K562 (cell line): ENCODE results near the gene SAMD4A. TPM values are rescaled to one million over a fixed set of nuclear protein-coding genes. Genes with fewer than 3 reads are reported as not detected.

Source experiments
- CBX1 ChIP-seq: sonication (generic); IDR thresholded peaks from 2 replicates; pipeline ENCODE4 v1.6.1; 2016; ENCODE audit warnings: antibody characterized with exemption, low read depth, mild to moderate bottlenecking
- DPF2 ChIP-seq: fragments of 450-650 bp; IDR thresholded peaks from 2 replicates; pipeline ENCODE4 v1.6.1; 2016
- ERF ChIP-seq: fragments of 450-650 bp; formaldehyde crosslinking; IDR thresholded peaks from 2 replicates; pipeline ENCODE4 v1.4.0; 2020; ENCODE audit warnings: mild to moderate bottlenecking, mixed read lengths
- ETV1 ChIP-seq: fragments of 450-650 bp; conservative IDR thresholded peaks from 2 replicates; pipeline ENCODE4 v1.6.1; 2016; ENCODE audit warnings: missing genetic modification characterization, control low read depth, low read depth, missing compliant biosample characterization
- HDGF ChIP-seq: fragments of 450-650 bp; IDR thresholded peaks from 2 replicates; pipeline ENCODE4 v1.6.1; 2016
- MXI1 ChIP-seq: IDR thresholded peaks from 2 replicates; pipeline ENCODE4 v1.6.1; 2011; ENCODE audit warnings: low read depth, mild to moderate bottlenecking, improper control_type of control experiment, low read length
- MYC ChIP-seq, 2 experiments: fragments of 250-450 bp in 1 of 2; sonication (Bioruptor Pico) in 1 of 2; IDR thresholded peaks; 2 replicates each; pipeline versions ENCODE4 v1.5.1 to v1.6.1; 2012 to 2021; ENCODE audit warnings: low read depth in 2 of 2, borderline replicate concordance in 1 of 2, improper control_type of control experiment in 1 of 2, low read length in 1 of 2, mild to moderate bottlenecking in 1 of 2, moderate library complexity in 1 of 2
- NR2C2 ChIP-seq, 2 experiments: fragments of 200-800 bp in 1 of 2; sonication (Bioruptor generic) in 1 of 2; sonication (generic) in 1 of 2; formaldehyde crosslinking in 1 of 2; IDR thresholded peaks; 2 replicates each; pipeline versions ENCODE4 v1.6.1 to v1.8.0; 2016 to 2022; ENCODE audit warnings: mild to moderate bottlenecking in 1 of 2, missing compliant biosample characterization in 1 of 2, missing genetic modification characterization in 1 of 2, missing genetic modification reagents in 1 of 2
- RBFOX2 ChIP-seq: fragments of 200-400 bp; formaldehyde crosslinking; IDR thresholded peaks from 2 replicates; pipeline ENCODE4 v1.6.1; 2017; ENCODE audit warnings: low read depth, mild to moderate bottlenecking, low read length, moderate library complexity
- RFX7 ChIP-seq: fragments of 250-450 bp; sonication (Bioruptor Pico); IDR thresholded peaks from 2 replicates; pipeline ENCODE4 v1.5.1; 2021; ENCODE audit warnings: mild to moderate bottlenecking
- RUNX1 ChIP-seq: sonication (generic); IDR thresholded peaks from 2 replicates; pipeline ENCODE4 v1.6.1; 2016; ENCODE audit warnings: antibody characterized with exemption, low read depth
- SIRT6 ChIP-seq: IDR thresholded peaks from one replicate; pipeline ENCODE4 v1.6.1; 2012; ENCODE audit warnings: low read depth, mild to moderate bottlenecking, control low read depth, inconsistent platforms, low read length, moderate library complexity
- ZSCAN29 ChIP-seq: fragments of 450-650 bp; IDR thresholded peaks from 2 replicates; pipeline ENCODE4 v1.6.1; 2017
- polyA plus RNA-seq, 8 experiments: library from polyadenylated mRNA; depleted of rRNA in 4 of 8; stranded (reverse) in 5 of 8; unstranded in 3 of 8; fragments of >200 nt; fragmentation: Nextera tagmentation in 2 of 8; fragmentation: Illumina TruSeq in 1 of 8; extraction: Ambion mirVana in 2 of 8; extraction: Trizol in 1 of 8; gene quantifications; 2 replicates each; pipeline versions ENCODE4 v1.2.1 to v1.2.3, GENCODE V29; 2011 to 2014; ENCODE audit warnings: inconsistent platforms in 1 of 8, missing spikeins in 1 of 8
- total RNA-seq, 7 experiments: library from RNA; depleted of rRNA in 6 of 7; stranded (reverse); fragments of >200 nt in 6 of 7; fragmentation: Illumina TruSeq in 2 of 7; extraction: Trizol in 2 of 7; gene quantifications; 2 replicates each; pipeline versions ENCODE4 v1.2.1 to v1.2.3, GENCODE V29; 2011 to 2021; ENCODE audit warnings: low replicate concordance in 1 of 7
- TF ChIP-seq, protein P1 (sequence below): fragments of 250-450 bp; sonication (Bioruptor Pico); IDR thresholded peaks from 2 replicates; pipeline ENCODE4 v1.8.0; 2021; ENCODE audit warnings: moderate library complexity, mild to moderate bottlenecking, inconsistent platforms
- TF ChIP-seq, protein P2 (sequence below): fragments of 450-650 bp; formaldehyde crosslinking; IDR thresholded peaks from 2 replicates; pipeline ENCODE4 v1.4.0; 2020; ENCODE audit warnings: mild to moderate bottlenecking, moderate library complexity
- TF ChIP-seq, protein P3 (sequence below): fragments of 450-650 bp; IDR thresholded peaks from 2 replicates; pipeline ENCODE4 v1.7.0; 2016; ENCODE audit warnings: borderline replicate concordance
- TF ChIP-seq, protein P4 (sequence below): sonication (generic); formaldehyde crosslinking; IDR thresholded peaks from 2 replicates; pipeline ENCODE4 v1.8.0; 2022; ENCODE audit warnings: mild to moderate bottlenecking, missing genetic modification reagents
- TF ChIP-seq, protein P5 (sequence below), 2 experiments: fragments of 450-650 bp; conservative IDR thresholded peaks; 2 replicates each; pipeline ENCODE4 v1.6.1; 2017; ENCODE audit warnings: mild to moderate bottlenecking in 2 of 2, moderate library complexity in 2 of 2

The SAMD4A gene
- total and polyA plus RNA-seq, 9 of the 15 experiments (the other 6 are each of a cell fraction or from before 2014, with no cell fraction given), result 0.66 to 6.8 (median 3.3) TPM

DNA sequence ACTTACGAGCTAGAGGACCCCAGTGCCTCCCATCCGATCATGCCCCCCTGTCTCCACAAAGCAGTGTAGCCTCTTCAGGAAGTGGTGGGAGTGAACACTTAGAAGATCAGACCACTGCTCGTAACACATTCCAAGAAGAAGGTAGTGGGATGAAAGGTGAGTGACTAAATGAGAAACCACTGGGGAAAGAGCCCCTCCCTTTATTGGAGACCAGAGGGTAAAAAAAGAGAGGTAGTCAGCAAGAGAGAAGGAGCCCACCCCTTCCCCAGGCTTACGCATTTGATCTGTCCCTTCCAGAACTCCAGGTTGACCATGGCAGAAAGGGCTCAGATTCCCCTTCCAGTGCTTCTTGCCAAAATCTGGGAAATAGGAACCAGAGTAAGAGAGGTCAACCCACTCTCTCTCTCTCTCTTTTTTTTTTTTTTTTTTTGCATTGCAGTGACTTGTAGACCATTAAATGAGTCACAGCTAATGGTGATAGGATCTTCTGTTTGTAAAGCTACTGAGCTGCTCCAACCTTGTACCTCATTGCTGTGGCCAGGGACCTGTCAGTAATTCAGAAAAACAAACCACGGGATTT, 170.3 kb downstream of the SAMD4A start (continued):
- TF ChIP-seq, protein P1, sequence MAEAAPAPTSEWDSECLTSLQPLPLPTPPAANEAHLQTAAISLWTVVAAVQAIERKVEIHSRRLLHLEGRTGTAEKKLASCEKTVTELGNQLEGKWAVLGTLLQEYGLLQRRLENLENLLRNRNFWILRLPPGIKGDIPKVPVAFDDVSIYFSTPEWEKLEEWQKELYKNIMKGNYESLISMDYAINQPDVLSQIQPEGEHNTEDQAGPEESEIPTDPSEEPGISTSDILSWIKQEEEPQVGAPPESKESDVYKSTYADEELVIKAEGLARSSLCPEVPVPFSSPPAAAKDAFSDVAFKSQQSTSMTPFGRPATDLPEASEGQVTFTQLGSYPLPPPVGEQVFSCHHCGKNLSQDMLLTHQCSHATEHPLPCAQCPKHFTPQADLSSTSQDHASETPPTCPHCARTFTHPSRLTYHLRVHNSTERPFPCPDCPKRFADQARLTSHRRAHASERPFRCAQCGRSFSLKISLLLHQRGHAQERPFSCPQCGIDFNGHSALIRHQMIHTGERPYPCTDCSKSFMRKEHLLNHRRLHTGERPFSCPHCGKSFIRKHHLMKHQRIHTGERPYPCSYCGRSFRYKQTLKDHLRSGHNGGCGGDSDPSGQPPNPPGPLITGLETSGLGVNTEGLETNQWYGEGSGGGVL (CRISPR knock-in tag), result no peak
- TF ChIP-seq, protein P2, sequence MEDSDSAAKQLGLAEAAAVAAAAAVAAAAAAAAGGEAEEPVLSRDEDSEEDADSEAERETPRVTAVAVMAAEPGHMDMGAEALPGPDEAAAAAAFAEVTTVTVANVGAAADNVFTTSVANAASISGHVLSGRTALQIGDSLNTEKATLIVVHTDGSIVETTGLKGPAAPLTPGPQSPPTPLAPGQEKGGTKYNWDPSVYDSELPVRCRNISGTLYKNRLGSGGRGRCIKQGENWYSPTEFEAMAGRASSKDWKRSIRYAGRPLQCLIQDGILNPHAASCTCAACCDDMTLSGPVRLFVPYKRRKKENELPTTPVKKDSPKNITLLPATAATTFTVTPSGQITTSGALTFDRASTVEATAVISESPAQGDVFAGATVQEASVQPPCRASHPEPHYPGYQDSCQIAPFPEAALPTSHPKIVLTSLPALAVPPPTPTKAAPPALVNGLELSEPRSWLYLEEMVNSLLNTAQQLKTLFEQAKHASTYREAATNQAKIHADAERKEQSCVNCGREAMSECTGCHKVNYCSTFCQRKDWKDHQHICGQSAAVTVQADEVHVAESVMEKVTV (CRISPR knock-in tag), result no peak
- TF ChIP-seq MXI1 (no peak), ZSCAN29 (no peak), NR2C2 (CRISPR knock-in tag; IDR thresholded peaks at IDR 0.05) (no peak), NR2C2 (tag; IDR thresholded peaks at IDR 0.05) (peak; percentile 43; the same call in 1 of the 2 replicates), ERF (no peak), CBX1 (no peak), RFX7 (no peak), RUNX1 (no peak), MYC (IDR thresholded peaks at IDR 0.05; ENCODE audit: low read depth, low read length) (no peak), MYC (CRISPR knock-in tag; IDR thresholded peaks at IDR 0.05; ENCODE audit: borderline replicate concordance, low read depth) (no peak), DPF2 (peak; percentile 85), RBFOX2 (no peak), ETV1 (tag) (no peak), SIRT6 (no peak), HDGF (no peak)
- TF ChIP-seq, protein P3, sequence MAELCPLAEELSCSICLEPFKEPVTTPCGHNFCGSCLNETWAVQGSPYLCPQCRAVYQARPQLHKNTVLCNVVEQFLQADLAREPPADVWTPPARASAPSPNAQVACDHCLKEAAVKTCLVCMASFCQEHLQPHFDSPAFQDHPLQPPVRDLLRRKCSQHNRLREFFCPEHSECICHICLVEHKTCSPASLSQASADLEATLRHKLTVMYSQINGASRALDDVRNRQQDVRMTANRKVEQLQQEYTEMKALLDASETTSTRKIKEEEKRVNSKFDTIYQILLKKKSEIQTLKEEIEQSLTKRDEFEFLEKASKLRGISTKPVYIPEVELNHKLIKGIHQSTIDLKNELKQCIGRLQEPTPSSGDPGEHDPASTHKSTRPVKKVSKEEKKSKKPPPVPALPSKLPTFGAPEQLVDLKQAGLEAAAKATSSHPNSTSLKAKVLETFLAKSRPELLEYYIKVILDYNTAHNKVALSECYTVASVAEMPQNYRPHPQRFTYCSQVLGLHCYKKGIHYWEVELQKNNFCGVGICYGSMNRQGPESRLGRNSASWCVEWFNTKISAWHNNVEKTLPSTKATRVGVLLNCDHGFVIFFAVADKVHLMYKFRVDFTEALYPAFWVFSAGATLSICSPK, result no peak
- TF ChIP-seq, protein P4, sequence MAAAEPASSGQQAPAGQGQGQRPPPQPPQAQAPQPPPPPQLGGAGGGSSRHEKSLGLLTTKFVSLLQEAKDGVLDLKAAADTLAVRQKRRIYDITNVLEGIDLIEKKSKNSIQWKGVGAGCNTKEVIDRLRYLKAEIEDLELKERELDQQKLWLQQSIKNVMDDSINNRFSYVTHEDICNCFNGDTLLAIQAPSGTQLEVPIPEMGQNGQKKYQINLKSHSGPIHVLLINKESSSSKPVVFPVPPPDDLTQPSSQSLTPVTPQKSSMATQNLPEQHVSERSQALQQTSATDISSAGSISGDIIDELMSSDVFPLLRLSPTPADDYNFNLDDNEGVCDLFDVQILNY (CRISPR knock-in tag), result no peak
- TF ChIP-seq, protein P5, sequence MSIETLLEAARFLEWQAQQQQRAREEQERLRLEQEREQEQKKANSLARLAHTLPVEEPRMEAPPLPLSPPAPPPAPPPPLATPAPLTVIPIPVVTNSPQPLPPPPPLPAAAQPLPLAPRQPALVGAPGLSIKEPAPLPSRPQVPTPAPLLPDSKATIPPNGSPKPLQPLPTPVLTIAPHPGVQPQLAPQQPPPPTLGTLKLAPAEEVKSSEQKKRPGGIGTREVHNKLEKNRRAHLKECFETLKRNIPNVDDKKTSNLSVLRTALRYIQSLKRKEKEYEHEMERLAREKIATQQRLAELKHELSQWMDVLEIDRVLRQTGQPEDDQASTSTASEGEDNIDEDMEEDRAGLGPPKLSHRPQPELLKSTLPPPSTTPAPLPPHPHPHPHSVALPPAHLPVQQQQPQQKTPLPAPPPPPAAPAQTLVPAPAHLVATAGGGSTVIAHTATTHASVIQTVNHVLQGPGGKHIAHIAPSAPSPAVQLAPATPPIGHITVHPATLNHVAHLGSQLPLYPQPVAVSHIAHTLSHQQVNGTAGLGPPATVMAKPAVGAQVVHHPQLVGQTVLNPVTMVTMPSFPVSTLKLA (conservative IDR thresholded peaks at IDR 0.05), result no peak
